ENCODE data around the gene DIAPH3.

Gene DIAPH3

DNA sequence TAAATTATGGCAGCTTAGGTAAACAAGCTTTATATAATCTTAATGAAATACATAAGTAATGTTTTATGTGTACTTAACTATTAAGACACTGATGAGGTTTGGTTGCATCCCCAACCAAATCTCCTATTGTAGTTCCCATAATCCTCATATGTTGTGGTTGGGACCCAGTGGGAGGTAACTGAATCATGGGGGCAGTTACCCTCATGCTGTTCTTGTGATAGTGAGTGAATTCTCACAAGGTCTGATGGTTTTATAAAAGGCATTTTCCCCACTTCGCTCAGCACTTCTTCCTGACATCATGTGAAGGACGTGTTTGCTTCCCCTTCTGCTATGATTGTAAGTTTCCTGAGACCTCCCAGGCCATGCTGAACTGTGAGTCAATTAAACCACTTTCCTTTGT is 212.7 kb downstream of the DIAPH3 start:
- DNase-seq (ENCODE audit: low read depth in 2 of 2) = no peak

DNA sequence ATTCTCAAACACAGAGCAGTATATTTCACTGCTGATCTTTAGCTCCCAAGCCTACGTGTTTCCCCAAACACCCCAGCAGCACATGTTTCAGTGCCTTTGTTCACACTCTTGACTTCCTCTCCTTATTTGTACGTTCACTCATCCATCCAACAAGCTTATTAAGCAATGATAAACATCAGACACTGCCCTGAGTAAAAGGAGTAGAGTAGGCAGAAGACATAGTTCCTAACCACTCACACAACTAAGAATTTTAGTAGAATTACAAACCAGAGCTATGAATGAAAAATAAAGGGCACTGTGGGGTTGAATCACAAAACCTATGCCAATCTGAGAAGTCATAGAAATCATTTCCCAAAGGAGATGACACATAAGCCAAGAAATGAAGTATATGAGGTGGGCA is 213.5 kb downstream of the DIAPH3 start:
- DNase-seq (ENCODE audit: low read depth in 2 of 2) = no peak

- DNase-seq (ENCODE audit: low read depth in 2 of 2) = no peak
Observed at GRCh38 chr13:59948686-59949085, 215.0 kb downstream of the DIAPH3 start.

DNA sequence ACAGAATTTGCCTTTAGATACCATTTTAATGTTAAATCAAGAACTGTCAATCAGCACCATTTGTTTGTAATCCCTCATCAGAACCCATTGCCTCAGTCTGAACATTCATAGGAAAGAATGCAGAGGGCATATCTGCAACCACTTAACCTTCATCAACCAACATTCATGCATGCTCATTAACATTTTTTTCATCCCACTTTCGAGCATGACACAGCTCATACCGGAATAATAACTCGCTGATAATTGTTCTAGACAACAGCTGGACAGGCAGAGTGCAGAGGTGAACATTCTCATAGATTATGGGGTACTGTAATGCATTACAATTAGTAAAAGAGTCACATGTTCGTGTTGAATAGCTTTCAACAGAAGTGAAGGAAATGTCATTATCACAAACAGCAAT is 216.8 kb downstream of the DIAPH3 start:
- DNase-seq (ENCODE audit: low read depth in 2 of 2) = no peak

DNA sequence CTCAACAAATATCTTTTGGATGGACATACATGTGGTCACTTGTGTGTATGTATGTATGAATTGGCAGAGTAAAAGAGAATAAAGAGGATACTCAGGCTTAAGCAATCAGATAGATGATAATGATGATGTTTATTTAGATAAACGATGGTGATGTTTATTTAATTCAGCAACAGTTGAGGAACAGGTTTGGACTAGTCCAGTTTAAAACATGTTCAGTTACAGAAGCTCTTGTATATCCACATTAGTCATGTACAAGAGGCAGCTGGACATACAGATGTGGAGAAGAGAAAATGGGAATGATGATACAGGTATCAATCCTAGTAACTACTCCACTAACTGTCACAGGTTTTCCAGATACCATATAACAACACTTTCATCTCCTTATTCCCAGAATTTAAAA is 232.1 kb downstream of the DIAPH3 start:
- no peak for DNase-seq (ENCODE audit: low read depth in 2 of 2)

- no peak for DNase-seq (ENCODE audit: low read depth in 2 of 2)
Observed at GRCh38 chr13:59924256-59924655, 239.5 kb downstream of the DIAPH3 start.

- no peak for DNase-seq (ENCODE audit: low read depth in 2 of 2)
Observed at GRCh38 chr13:59915252-59915651, 248.5 kb downstream of the DIAPH3 start.

GRCh38 chr13:59914556-59914955 is 249.2 kb downstream of the DIAPH3 start:
- DNase-seq (ENCODE audit: low read depth in 2 of 2) = no peak

- DNase-seq (ENCODE audit: low read depth in 2 of 2) = no peak
Observed at GRCh38 chr13:59906413-59907049, 257.2 kb downstream of the DIAPH3 start.

DNA sequence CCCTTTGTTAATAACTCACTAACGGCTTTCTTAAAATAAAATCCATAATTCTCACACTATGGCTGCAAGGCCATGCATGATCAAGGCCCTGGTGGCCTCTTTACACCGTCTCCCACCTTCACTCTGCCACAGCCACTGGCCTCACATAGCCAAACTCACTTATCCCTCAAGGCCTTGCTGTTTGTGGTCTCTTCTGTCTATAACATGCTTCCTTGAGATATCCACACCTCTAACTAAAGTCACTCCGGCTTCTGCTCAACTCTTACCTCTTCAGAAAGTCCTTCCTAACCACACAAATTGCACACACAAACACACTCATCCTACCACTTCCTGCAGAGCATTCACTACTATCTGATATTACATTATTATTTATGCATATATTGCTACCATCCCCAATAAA is 262.5 kb downstream of the DIAPH3 start:
- DNase-seq (ENCODE audit: low read depth in 2 of 2) = no peak

GRCh38 chr13:59898066-59898465 is 265.7 kb downstream of the DIAPH3 start:
- no peak for DNase-seq (ENCODE audit: low read depth in 2 of 2)

DNA sequence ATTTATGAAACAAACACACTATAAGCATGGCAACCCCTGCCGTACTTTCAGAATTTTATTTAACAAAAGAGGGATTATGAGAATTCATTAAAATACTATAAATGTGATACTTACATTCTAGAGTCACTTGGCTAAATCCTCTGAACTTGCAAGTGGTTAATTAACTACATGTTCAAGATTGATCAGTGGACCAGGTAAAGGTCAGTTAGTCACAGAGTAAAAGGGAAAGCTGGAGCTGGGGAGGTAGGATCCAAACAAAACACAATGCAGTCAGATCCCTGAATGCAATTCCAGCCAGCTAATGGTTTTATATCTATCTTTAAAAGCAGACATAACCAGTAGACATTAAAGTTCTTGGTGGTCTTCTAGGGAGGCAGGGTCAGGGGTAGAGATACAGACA is 270.5 kb downstream of the DIAPH3 start:
- no peak for DNase-seq (ENCODE audit: low read depth in 2 of 2)

DNA sequence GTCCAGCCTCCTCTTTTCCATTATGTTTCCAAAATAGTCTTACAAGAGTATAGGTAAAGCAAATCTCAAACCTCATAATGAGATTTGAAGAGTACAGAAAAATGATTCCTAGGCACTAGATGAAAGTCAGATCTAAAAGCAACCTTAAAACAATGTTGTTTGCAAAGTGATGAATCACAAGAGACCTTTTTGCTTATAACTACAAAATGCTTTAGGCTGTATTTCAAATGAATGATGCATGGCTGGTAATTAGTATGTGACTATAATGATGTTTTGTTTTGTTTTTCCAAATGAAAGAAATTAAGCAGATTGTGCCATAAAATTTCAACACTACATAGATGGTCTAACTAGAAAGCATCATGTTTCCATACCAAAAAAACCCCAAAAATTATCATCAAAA is 272.7 kb downstream of the DIAPH3 start:
- no peak for DNase-seq (ENCODE audit: low read depth in 2 of 2)

DNA sequence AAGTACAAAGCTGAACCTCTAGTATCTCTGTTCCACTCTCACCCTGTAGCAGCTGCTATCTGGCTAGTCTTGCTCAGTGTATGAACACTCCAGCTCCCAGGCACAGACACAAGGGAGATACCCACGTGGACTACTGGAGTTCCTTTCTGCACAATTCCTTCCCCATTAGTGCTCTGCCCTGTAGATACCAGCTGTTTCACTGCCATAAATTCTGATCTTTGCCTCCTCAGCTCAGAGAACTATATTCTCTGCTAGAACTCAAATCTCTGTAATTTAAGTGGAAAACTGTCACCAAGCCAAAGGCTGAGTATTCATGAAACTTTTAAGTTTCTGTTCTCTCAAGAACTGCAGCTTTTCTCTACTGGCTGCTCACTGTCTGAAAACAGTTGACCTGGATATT is 273.7 kb downstream of the DIAPH3 start:
- no peak for DNase-seq (ENCODE audit: low read depth in 2 of 2)

GRCh38 chr13:59888408-59888807 is 275.3 kb downstream of the DIAPH3 start:
- no peak for DNase-seq (ENCODE audit: low read depth in 2 of 2)

DNA sequence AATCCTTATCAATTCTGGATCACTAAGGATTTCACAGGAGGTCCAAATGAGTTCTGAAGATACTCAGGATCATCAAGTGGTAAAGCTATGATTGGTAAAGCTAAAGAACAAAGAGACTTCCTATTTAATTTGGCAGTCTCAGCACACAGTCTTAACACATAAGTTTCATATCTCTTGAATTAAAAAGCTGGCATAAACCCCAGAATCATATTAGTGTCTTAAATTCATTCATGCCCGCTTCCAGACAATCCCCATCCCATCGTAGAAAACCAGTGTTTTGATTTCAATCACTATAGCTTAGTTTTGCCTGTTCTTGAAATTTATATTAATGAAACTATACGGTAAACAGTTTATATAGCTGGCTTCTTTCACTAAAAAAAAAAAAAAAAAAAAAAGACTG is 278.7 kb downstream of the DIAPH3 start:
- no peak for DNase-seq (ENCODE audit: low read depth in 2 of 2)

DNA sequence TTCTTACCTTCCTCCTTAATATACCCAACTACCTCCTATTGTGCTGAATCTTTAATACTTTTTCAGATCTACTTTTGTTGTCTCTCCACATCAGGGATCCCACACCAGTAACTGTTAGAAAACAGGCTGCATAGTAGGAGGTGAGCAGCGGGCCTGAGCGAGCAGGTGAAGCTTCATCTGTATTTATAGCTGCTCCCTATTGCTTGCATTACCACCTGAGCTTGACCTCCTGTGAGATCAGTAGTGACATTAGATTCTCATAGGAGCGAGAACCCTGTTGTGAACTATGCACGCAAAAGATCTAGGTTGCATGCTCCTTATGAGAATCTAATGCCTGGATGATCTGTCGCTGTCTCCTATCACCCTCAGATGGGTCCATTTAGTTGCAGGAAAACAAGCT is 279.8 kb downstream of the DIAPH3 start:
- no peak for DNase-seq (ENCODE audit: low read depth in 2 of 2)

DNA sequence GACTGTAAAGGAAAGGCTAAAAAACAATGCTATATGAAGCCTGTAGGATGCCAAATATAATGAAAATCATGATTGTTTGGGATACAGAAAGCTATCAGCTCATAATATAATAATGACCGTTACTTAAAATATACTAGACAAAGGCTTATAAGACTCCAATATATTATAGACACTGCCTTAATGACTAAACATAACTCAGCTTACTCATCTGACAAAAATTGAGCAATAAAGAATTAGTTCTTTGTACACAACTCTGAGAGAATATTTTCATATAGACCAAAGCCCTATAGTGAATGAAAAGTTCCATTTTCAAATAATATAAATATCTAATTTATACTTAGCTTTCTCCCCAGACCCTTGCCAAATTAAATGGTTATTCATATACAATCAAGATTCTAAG is 283.3 kb downstream of the DIAPH3 start:
- no peak for DNase-seq (ENCODE audit: low read depth in 2 of 2)

- DNase-seq (ENCODE audit: low read depth in 2 of 2) = no peak
Observed at GRCh38 chr13:59879281-59879680, 284.4 kb downstream of the DIAPH3 start.

DNA sequence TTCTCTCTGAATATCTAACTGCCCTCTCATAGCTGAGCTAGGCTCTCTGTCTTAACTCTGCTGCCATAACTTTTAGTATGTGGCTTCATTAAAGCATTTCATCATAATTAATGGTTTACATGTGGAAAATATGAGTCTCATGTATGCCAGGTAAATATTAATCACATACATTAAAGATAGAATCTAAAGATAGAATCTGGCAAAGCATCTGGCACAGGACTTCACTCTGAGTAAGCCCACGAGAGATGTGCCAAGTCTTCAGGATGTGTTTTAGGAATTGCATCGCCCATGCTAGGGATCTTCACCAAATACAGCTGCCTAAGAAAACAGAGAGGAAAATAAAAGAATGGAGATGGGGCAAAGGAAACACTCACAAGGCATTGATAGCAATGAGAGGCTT is 285.8 kb downstream of the DIAPH3 start:
- no peak for DNase-seq (ENCODE audit: low read depth in 2 of 2)

- DNase-seq (ENCODE audit: low read depth in 2 of 2) = no peak
Observed at GRCh38 chr13:59874973-59875372, 288.8 kb downstream of the DIAPH3 start.

DNA sequence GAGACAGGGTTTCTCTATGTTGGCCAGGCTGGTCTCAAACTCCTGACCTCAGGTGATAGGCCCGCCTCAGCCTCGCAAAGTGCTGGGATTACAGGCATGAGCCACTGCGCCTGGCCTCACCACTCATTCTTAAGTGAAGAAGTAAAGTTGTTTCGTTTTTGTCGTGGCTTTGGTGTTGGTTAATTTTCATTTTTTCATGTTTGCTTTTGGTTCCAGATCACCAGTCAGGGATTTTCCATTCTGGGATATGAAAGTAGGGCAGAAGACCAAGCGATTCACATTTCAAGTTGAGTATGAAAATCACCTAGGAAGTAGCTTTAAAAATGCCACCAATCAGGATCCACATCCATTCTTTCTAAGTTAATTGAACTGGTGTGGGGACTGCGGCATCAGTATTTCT is 289.9 kb downstream of the DIAPH3 start:
- no peak for DNase-seq (ENCODE audit: low read depth in 2 of 2)

DNA sequence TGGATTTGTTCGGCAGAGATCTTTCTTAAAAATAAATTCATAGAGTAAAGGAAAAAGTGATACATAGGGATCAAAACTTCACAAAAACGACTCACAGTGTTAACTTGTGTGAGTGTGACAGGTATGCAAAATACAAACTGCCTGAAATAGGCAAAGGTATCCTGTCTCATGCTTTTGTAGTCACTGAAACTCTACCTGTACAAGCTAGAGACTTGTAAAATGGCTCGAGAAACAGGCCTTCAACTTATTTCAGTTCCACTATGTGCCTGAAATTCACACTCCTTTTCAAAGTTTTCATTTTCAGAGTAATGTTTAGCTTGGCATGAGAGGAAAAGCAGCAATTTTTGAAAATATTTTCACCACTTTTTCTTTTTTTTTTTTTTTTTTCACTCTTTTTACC is 290.4 kb downstream of the DIAPH3 start:
- DNase-seq (ENCODE audit: low read depth in 2 of 2) = no peak

DNA sequence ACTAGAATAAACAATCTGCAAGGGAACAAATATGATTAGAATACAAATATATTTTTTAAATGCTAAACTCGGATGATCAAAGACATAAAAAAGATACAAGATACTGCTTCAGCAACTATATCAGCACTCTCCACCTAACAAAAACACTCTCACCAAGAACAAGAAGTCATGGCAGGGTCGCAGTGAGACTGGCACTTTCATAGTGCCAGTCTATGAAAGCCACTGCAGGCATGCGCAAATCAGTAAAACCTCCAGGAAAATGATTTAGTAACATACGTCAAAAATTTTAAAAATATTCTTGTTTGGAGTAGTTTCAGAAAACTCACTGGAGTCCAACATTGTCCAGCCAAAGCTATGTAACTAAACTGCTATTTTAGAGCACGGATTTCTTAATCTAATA is 295.9 kb downstream of the DIAPH3 start:
- DNase-seq (ENCODE audit: low read depth in 2 of 2) = no peak

- DNase-seq (ENCODE audit: low read depth in 2 of 2) = no peak
Observed at GRCh38 chr13:59865398-59865797, 298.3 kb downstream of the DIAPH3 start.
